Measurements from ENCODE around the gene BAHCC1. TPM values are rescaled to one million over a fixed set of nuclear protein-coding genes. Genes with fewer than 3 reads are reported as not detected.

Gene BAHCC1
- total RNA-seq, 2 experiments from 2014 or later = 0.40 to 0.65 TPM

DNA sequence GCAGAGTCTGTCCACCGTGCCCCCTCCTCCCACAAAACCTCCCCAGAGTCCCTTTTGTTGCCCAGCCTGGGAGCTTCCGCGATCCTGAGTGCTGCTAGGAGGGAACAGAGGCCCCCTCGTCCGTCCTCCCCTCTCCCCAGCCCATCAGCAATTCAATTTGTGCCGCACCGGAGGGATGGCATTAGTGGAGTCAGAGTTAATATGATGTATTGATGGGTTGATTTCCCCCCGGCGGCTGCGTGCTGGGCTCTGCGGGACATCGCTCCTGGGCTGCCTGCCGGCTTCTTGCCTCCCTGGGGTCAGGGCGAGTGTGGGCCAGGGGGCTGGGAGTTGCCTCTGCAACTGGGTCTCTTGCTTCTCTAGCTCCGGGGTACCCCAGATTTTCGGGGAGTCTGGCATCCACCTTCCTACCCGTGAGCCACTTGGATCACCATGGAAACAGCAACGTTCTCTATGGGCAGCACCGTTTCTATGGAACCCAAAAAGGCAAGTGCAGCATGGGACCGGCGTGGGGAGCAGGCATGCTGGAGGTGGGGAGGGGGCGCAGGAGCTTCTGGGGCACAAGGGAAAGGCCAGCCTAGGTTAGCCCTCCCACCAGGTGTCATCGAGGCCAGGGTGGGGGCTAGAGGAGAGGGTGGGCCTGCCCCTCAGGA, 42.9 kb downstream of the BAHCC1 start:
- no peak for DNase-seq
- Mint-ChIP-seq H3K36me3 (ENCODE audit: low read depth) (no peaks in the 10 kb centered on the region), H3K9me3 (no peaks in the 10 kb centered on the region), H3K27ac (no peak overlapping the region), H3K4me3 (no peak overlapping the region), H3K4me1 (ENCODE audit: low read depth) (peaks cover 4% of the 10 kb centered on the region), H3K27me3 (peaks cover 3% of the 10 kb centered on the region)
- ChIA-PET CTCF (interaction anchor here (1.2 kb wide), 1 partner anchor 67 kb away, joined by 3 read pairs; no protein-coding TSS in a partner anchor), POLR2A (interaction anchor here (0.9 to 1.9 kb wide), 2 partner anchors 14 to 19 kb away, joined by 3 to 5 read pairs; no protein-coding TSS in a partner anchor)
- no peak for TF ChIP-seq CTCF (IDR thresholded peaks at IDR 0.05)
- ATAC-seq = no peak
- intact Hi-C loops (cut with micrococcal nuclease) = no loop called here

DNA sequence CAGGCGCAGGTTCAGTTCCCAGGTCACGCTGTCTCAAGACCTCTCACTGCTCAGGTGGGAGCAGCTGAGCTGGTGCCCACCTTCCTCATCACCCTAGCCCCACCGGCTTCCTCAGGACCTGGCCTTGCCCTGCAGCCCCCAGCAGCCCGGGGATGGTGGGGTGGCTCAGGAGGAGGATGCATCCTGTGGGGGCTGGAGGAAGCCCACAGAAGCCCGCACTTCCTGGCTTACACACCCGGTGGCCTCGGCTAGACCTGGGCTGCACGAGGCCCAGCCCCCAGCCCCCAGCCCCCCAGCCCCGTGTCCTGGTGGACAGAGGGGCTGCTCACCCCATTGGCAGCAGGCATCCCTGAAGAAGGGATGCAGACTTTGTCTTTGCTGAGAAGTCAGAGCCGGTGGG, 43.4 kb downstream of the BAHCC1 start:
- TF ChIP-seq CTCF (IDR thresholded peaks at IDR 0.05) = no peak
- intact Hi-C loops (cut with micrococcal nuclease) = no loop called here

DNA sequence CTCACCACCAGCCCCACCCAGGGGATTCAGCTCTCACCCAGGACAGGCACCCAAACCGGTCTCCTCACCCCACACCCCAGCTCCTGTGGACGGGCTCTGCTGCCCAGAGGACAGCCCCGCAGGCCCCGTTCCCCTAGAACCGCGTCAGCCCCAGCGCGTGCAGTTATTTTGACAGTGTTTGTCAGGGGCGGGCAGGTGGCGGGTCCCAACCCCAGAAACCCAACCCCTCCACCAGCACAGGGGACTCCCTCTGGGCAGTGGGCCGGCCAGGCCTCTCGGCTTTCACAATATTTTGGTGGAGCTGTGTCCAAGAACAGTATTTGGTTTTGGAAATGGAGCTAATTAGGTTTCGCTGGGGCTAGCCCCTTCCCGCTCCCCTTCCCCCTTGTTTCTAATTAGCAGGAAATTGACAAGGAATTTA, 44.8 kb downstream of the BAHCC1 start:
- ATAC-seq = no peak
- no peak overlapping the region for H3K4me3 Mint-ChIP-seq

More for the DNA sequence above, 43.4 kb downstream of the BAHCC1 start:
- H3K4me1 Mint-ChIP-seq (ENCODE audit: low read depth) = peaks cover 4% of the 10 kb centered on the region
- no peaks in the 10 kb centered on the region for H3K9me3 Mint-ChIP-seq
- H3K4me3 Mint-ChIP-seq = no peak overlapping the region
- POLR2A ChIA-PET = interaction anchor here (0.9 to 1.9 kb wide), 3 partner anchors 11 to 18 kb away, joined by 3 to 5 read pairs (median 3); no protein-coding TSS in a partner anchor
- peaks cover 3% of the 10 kb centered on the region for H3K27me3 Mint-ChIP-seq
- DNase-seq = no peak
- ATAC-seq = peak; percentile 56
- H3K27ac Mint-ChIP-seq = no peak overlapping the region
- CTCF ChIA-PET = interaction anchor here (1.2 kb wide), 1 partner anchor 68 kb away, joined by 3 read pairs; no protein-coding TSS in a partner anchor
- H3K36me3 Mint-ChIP-seq (ENCODE audit: low read depth) = no peaks in the 10 kb centered on the region

DNA sequence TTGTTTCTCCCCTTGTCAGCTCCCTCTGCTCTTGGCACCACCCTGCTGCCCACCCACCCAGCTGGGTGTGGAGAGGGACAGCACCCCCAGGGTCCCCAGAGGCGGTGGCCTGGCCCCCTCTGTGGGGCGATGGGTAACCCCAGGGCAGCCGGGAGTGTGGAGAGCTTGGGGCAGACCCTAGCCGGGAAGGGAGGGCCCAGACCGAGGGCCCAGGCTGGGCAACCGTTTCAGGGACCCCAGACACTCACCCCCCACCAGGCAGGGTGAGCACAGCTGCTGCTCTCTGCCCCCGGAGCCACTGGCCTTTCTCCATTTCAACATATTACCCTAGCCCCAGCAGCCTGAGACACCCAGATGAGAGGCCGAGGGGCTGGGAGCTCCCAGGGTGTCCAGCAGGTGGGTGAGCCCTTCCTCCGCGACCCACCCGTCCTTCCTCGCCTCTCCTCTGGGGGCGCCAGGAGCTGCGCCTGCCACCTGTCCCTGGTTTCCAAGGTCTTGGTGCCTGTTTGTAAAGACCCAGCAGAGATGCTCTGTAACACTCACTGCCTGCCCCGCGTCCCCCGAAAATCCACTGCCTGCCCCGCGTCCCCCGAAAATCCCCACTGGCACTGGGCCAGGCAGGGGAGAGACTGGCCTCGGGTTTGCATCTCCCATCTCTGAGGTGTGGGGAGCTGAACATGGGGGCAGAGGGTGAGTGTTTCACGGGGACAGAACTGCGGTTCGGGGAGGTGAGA, 45.4 kb downstream of the BAHCC1 start:
- Mint-ChIP-seq H3K27me3 (no peaks in the 10 kb centered on the region), H3K27ac (no peak overlapping the region), H3K4me1 (ENCODE audit: low read depth) (peaks cover 4% of the 10 kb centered on the region), H3K9me3 (no peaks in the 10 kb centered on the region), H3K4me3 (no peak overlapping the region), H3K36me3 (ENCODE audit: low read depth) (no peaks in the 10 kb centered on the region)
- TF ChIP-seq CTCF (IDR thresholded peaks at IDR 0.05) = peak; percentile 58
- ChIA-PET CTCF (interaction anchor here (0.7 to 2.1 kb wide), 10 partner anchors 11 to 309 kb away, joined by 3 to 14 read pairs (median 3); partner anchors contain the start of genes BAHCC1, CEP131 and FAAP100), POLR2A (interaction anchor here (1.1 to 1.9 kb wide), 2 partner anchors 16 to 55 kb away, joined by 3 to 5 read pairs; no protein-coding TSS in a partner anchor)
- intact Hi-C loops (cut with micrococcal nuclease) = no loop called here
- no peak for ATAC-seq
- DNase-seq = peak; percentile 53

More for the DNA sequence above, 44.8 kb downstream of the BAHCC1 start:
- ChIA-PET POLR2A (interaction anchor here (1.1 to 1.9 kb wide), 2 partner anchors 17 to 54 kb away, joined by 3 to 5 read pairs; no protein-coding TSS in a partner anchor), CTCF (interaction anchor here (0.7 to 2.1 kb wide), 7 partner anchors 10 to 309 kb away, joined by 3 to 14 read pairs (median 3); no protein-coding TSS in a partner anchor)
- Mint-ChIP-seq H3K4me1 (ENCODE audit: low read depth) (peaks cover 4% of the 10 kb centered on the region), H3K27me3 (peaks cover 3% of the 10 kb centered on the region), H3K27ac (no peak overlapping the region), H3K36me3 (ENCODE audit: low read depth) (no peaks in the 10 kb centered on the region), H3K9me3 (no peaks in the 10 kb centered on the region)
- TF ChIP-seq CTCF (IDR thresholded peaks at IDR 0.05) = no peak
- no peak for DNase-seq
- intact Hi-C loops (cut with micrococcal nuclease) = no loop called here
